GM19351 (cell line): ENCODE measurements around the gene SAMSN1.
"Not testable (repeated sequence)": the region's sequence is repeated elsewhere in the genome, so short reads cannot be mapped to it uniquely, and the experiment has no call there.

Source experiments
- ATAC-seq: cut with Tn5 transposase; IDR thresholded peaks from one replicate; pipeline ENCODE4 v1.9.1; 2021; ENCODE audit warnings: mild to moderate bottlenecking, moderate library complexity; ENCODE audit not compliant: unreplicated experiment

Gene SAMSN1

GRCh38 chr21:14531757-14532316 is 14.3 kb downstream of the SAMSN1 start:
- no peak for ATAC-seq

- no peak for ATAC-seq
Observed at GRCh38 chr21:14530592-14530991, 15.5 kb downstream of the SAMSN1 start.

- no peak for ATAC-seq
Observed at GRCh38 chr21:14528815-14529214, 17.3 kb downstream of the SAMSN1 start.

- ATAC-seq, result no peak
Observed at GRCh38 chr21:14527696-14528652, 18.1 kb downstream of the SAMSN1 start.

GRCh38 chr21:14526836-14527695 is 19.0 kb downstream of the SAMSN1 start:
- no peak for ATAC-seq

GRCh38 chr21:14526199-14526598 is 19.9 kb downstream of the SAMSN1 start:
- no peak for ATAC-seq

GRCh38 chr21:14523234-14523633 is 22.9 kb downstream of the SAMSN1 start:
- ATAC-seq, result peak; percentile 84

GRCh38 chr21:14522736-14523135 is 23.4 kb downstream of the SAMSN1 start:
- ATAC-seq, result no peak

GRCh38 chr21:14520535-14520934 is 25.6 kb downstream of the SAMSN1 start:
- ATAC-seq, result no peak

GRCh38 chr21:14519000-14519399 is 27.1 kb downstream of the SAMSN1 start:
- ATAC-seq, result no peak

- no peak for ATAC-seq
Observed at GRCh38 chr21:14513804-14514203, 32.3 kb downstream of the SAMSN1 start.

GRCh38 chr21:14506859-14507457 is 39.2 kb downstream of the SAMSN1 start:
- not testable (repeated sequence) for ATAC-seq

GRCh38 chr21:14500873-14501272 is 45.2 kb downstream of the SAMSN1 start:
- ATAC-seq, result no peak

GRCh38 chr21:14499316-14499715 is 46.8 kb downstream of the SAMSN1 start:
- no peak for ATAC-seq

GRCh38 chr21:14497825-14498224 is 48.3 kb downstream of the SAMSN1 start:
- ATAC-seq, result no peak

GRCh38 chr21:14495075-14495474 is 51.0 kb downstream of the SAMSN1 start:
- ATAC-seq, result no peak

GRCh38 chr21:14494181-14494580 is 51.9 kb downstream of the SAMSN1 start:
- ATAC-seq, result not testable (repeated sequence)

- ATAC-seq, result no peak
Observed at GRCh38 chr21:14493731-14494130, 52.4 kb downstream of the SAMSN1 start.

- ATAC-seq, result no peak
Observed at GRCh38 chr21:14492931-14493330, 53.2 kb downstream of the SAMSN1 start.

- ATAC-seq, result no peak
Observed at GRCh38 chr21:14491269-14491681, 54.8 kb downstream of the SAMSN1 start.

GRCh38 chr21:14488672-14489204 is 57.4 kb downstream of the SAMSN1 start:
- ATAC-seq, result no peak
